Lower leg skin (tissue), 3 donors: ENCODE data around the gene HAL.

Source experiments
- POLR2A ChIP-seq, 2 donors: fragments of 450-650 bp; IDR thresholded peaks; one replicate each; pipeline ENCODE4 v1.6.1; 2016 to 2017; ENCODE audit warnings: antibody characterized with exemption in 2 of 2, mild to moderate bottlenecking in 1 of 2, moderate library complexity in 1 of 2
- TF ChIP-seq, protein P1 (sequence below), 3 donors: fragments of 450-650 bp; IDR thresholded peaks; one replicate each; pipeline ENCODE4 v1.5.1; 2016; ENCODE audit warnings: antibody characterized with exemption in 3 of 3, mild to moderate bottlenecking in 3 of 3, moderate library complexity in 2 of 3

DNA sequence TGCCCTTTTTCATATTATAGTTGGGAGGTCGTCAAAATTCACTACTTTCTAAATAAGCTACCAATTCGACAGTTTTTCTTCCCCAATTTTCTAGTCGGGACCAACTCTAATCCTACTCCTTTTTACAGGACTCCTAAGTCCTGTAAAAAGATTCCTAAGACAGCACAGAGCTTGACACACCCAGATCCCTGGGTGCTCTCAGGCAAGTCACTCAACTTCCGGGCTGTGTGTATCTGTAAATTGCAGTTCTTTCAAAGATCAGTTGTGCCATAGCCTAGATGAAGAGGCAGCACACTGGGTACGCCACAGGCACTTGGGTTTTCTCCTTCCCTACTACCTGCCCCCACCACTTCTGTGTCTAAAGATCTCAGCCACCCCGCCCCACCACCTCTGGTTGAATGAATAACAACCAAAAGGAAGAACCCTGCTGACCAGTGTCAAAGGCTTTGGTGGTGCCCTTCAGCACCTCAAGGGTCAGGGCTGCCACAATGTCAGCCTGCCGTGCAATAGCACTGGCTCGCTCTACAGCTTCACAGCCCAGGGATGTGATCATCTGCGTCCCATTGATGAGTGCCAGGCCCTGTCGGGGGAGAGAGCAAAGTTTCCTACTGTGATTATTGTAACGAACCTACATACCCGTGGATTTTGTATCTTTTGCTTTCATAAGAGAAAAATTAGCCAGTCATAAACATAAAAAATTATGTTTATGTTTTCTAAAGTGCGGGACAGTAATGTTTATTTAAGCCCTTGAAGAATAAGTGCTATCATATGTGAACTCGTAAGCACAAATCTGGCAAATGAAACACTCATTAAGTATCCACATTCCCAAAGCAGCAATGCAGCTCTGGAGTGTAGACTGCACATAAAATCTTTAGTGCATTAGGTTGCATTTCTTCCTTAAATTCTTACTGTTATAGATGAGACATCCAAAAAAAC, 9.2 kb downstream of the HAL start:
- TF ChIP-seq, protein P1, sequence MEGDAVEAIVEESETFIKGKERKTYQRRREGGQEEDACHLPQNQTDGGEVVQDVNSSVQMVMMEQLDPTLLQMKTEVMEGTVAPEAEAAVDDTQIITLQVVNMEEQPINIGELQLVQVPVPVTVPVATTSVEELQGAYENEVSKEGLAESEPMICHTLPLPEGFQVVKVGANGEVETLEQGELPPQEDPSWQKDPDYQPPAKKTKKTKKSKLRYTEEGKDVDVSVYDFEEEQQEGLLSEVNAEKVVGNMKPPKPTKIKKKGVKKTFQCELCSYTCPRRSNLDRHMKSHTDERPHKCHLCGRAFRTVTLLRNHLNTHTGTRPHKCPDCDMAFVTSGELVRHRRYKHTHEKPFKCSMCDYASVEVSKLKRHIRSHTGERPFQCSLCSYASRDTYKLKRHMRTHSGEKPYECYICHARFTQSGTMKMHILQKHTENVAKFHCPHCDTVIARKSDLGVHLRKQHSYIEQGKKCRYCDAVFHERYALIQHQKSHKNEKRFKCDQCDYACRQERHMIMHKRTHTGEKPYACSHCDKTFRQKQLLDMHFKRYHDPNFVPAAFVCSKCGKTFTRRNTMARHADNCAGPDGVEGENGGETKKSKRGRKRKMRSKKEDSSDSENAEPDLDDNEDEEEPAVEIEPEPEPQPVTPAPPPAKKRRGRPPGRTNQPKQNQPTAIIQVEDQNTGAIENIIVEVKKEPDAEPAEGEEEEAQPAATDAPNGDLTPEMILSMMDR (IDR thresholded peaks at IDR 0.05), result no peak
- no peak for TF ChIP-seq POLR2A (IDR thresholded peaks at IDR 0.05)
